K562 (cell line): Measurements from ENCODE around the gene KNDC1.

Source experiments
- JUND ChIP-seq, 2 experiments: IDR thresholded peaks; 2 replicates in 1 of 2; 3 replicates in 1 of 2; pipeline ENCODE4 v1.6.1; 2011; ENCODE audit warnings: borderline replicate concordance in 2 of 2, low read depth in 2 of 2, low read length in 2 of 2, improper control_type of control experiment in 1 of 2, missing biosample characterization in 1 of 2, missing genetic modification characterization in 1 of 2, missing genetic modification reagents in 1 of 2
- U2AF2 ChIP-seq: fragments of 200-400 bp; formaldehyde crosslinking; optimal IDR thresholded peaks from 2 replicates; pipeline ENCODE3; 2017; ENCODE audit warnings: low read depth, mild to moderate bottlenecking, low read length
- TF ChIP-seq, protein P1 (sequence below), 3 experiments: IDR thresholded peaks in 2 of 3; conservative IDR thresholded peaks in 1 of 3; 2 replicates each; pipeline ENCODE4 v1.5.1; 2011 to 2012; ENCODE audit warnings: low read length in 3 of 3, mild to moderate bottlenecking in 3 of 3, control low read depth in 2 of 3, improper control_type of control experiment in 1 of 3, inconsistent platforms in 1 of 3, low read depth in 1 of 3, mixed read lengths in 1 of 3, moderate library complexity in 1 of 3; ENCODE audit not compliant: insufficient read depth in 2 of 3

DNA sequence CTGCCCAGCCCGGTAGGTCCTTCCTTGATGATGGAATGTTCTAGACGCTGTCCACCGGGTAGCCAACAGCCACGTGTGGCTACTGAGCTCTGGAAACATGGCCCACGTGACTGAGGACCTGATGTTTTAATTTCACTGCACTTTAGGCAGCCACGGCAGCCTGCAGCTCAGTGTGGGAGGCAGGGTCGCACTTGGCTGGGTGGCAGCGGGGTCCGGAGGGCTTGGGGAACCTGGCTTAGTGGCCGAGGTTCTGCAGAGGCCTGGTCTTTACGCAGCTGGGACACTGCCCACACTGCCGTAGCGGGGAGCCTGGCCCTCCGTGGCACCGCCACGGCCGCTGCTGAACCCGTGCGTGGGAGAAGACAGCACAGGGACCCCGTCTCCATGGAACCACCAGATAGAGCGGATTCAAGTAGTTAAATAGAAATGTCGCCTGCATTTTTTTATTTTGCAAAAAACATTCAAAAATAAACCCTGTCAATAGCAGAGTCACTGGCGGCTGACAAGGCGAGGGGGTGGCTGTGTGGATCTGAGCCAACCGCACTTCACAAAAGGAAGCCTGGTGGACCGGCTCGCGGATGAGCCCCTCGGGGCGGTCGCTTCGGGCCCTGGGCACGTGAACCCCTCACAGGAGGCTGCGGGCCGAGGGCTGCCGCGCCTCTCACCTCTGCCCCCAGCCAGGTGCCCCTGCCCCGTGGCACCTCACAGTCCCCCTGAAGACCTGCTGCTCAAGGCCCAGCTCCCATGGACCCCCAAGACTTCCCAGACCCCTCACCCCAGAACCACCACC, 44.4 kb downstream of the KNDC1 start:
- TF ChIP-seq U2AF2 (no peak), JUND (IDR thresholded peaks at IDR 0.05; ENCODE audit: borderline replicate concordance, low read depth, low read length) (no peak), JUND (tag; IDR thresholded peaks at IDR 0.05; ENCODE audit: borderline replicate concordance, low read depth, low read length) (no peak)
- TF ChIP-seq, protein P1, sequence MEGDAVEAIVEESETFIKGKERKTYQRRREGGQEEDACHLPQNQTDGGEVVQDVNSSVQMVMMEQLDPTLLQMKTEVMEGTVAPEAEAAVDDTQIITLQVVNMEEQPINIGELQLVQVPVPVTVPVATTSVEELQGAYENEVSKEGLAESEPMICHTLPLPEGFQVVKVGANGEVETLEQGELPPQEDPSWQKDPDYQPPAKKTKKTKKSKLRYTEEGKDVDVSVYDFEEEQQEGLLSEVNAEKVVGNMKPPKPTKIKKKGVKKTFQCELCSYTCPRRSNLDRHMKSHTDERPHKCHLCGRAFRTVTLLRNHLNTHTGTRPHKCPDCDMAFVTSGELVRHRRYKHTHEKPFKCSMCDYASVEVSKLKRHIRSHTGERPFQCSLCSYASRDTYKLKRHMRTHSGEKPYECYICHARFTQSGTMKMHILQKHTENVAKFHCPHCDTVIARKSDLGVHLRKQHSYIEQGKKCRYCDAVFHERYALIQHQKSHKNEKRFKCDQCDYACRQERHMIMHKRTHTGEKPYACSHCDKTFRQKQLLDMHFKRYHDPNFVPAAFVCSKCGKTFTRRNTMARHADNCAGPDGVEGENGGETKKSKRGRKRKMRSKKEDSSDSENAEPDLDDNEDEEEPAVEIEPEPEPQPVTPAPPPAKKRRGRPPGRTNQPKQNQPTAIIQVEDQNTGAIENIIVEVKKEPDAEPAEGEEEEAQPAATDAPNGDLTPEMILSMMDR (IDR thresholded peaks at IDR 0.05 in 2 of 3, conservative IDR thresholded peaks at IDR 0.05 in 1 of 3; ENCODE audit: insufficient read depth in 2 of 3, low read depth in 1 of 3, low read length in 3 of 3) = no peak
